Limb (tissue), 2 donors: Measurements from ENCODE around the gene HMGB2.

ENCODE experiments used
- DNase-seq, 2 donors: peaks; one replicate each; pipeline ENCODE4 v3.0.0-alpha.2; 2016; ENCODE audit errors: extremely low spot score in 2 of 2

The HMGB2 gene

GRCh38 chr4:173334085-173334890, at the start of gene HMGB2:
TSS of gene HMGB2 (minus strand) at chr4:173334358. CDS start at chr4:173333649, 709 bp downstream.
- DNase-seq: peak; percentile 100

GRCh38 chr4:173382349-173382748, 48.2 kb upstream of the HMGB2 start:
- no peak for DNase-seq

GRCh38 chr4:173381610-173382009, 47.5 kb upstream of the HMGB2 start:
- DNase-seq: no peak

GRCh38 chr4:173380987-173381386, 46.8 kb upstream of the HMGB2 start:
- no peak for DNase-seq

- DNase-seq: no peak
Measured at GRCh38 chr4:173379929-173380328, 45.8 kb upstream of the HMGB2 start.

GRCh38 chr4:173374588-173374987, 40.4 kb upstream of the HMGB2 start:
- DNase-seq: no peak

- DNase-seq: peak; percentile 56 to 84
Measured at GRCh38 chr4:173371292-173372192, 37.4 kb upstream of the HMGB2 start.

GRCh38 chr4:173370477-173371291, 36.5 kb upstream of the HMGB2 start, which contains the start of gene SAP30:
TSS of gene SAP30 (plus strand) at chr4:173370954. CDS start at chr4:173371183, 229 bp downstream.
- DNase-seq: peak; percentile 98 to 100

GRCh38 chr4:173370130-173370476, 35.9 kb upstream of the HMGB2 start:
- peak in 1 of 2 donors; percentile 82 for DNase-seq

- DNase-seq: no peak
Measured at GRCh38 chr4:173367946-173368345, 33.8 kb upstream of the HMGB2 start.

GRCh38 chr4:173367285-173367684, 33.1 kb upstream of the HMGB2 start:
- no peak for DNase-seq

GRCh38 chr4:173365359-173365996, 31.3 kb upstream of the HMGB2 start:
- no peak for DNase-seq

- DNase-seq: no peak
Measured at GRCh38 chr4:173362666-173363065, 28.5 kb upstream of the HMGB2 start.

GRCh38 chr4:173360587-173361221, 26.5 kb upstream of the HMGB2 start:
- no peak for DNase-seq

- DNase-seq: no peak
Measured at GRCh38 chr4:173357939-173358338, 23.8 kb upstream of the HMGB2 start.

GRCh38 chr4:173347467-173347866, 13.3 kb upstream of the HMGB2 start:
- DNase-seq: no peak

- no peak for DNase-seq
Measured at GRCh38 chr4:173346074-173346473, 11.9 kb upstream of the HMGB2 start.

GRCh38 chr4:173345648-173346047, 11.5 kb upstream of the HMGB2 start:
- no peak for DNase-seq

- DNase-seq: no peak
Measured at GRCh38 chr4:173343832-173344397, 9.8 kb upstream of the HMGB2 start.

GRCh38 chr4:173337463-173337862, 3.3 kb upstream of the HMGB2 start:
- no peak for DNase-seq
